Upper lobe of left lung (tissue), 6 donors: ENCODE measurements around the gene NCAM2. TPM values are rescaled to one million over a fixed set of nuclear protein-coding genes. Genes with fewer than 3 reads are reported as not detected.

Source experiments
- ATAC-seq, 2 donors: fragments of 200-7000 bp; cut with Tn5 transposase; one replicate each; pipeline ENCODE4 v1.9.1; 2022; ENCODE audit warnings: mild to moderate bottlenecking in 2 of 2, moderate library complexity in 2 of 2; ENCODE audit not compliant: low FRiP score in 2 of 2
- DNase-seq, 2 donors: peaks; one replicate each; pipeline ENCODE4 v3.0.0-alpha.2; 2019 to 2020
- H3K27ac ChIP-seq, 4 donors: fragments of 200-600 bp; sonication (generic); one replicate each; pipeline ENCODE4 v1.5.1; 2016 to 2019
- H3K27me3 ChIP-seq, 4 donors: fragments of 200-600 bp; sonication (generic); one replicate each; pipeline ENCODE4 v1.5.1; 2017 to 2019
- H3K36me3 ChIP-seq, 4 donors: fragments of 200-600 bp; sonication (generic); one replicate each; pipeline ENCODE4 v1.5.1; 2016 to 2019
- H3K4me1 ChIP-seq, 4 donors: fragments of 200-600 bp; sonication (generic); one replicate each; pipeline ENCODE4 v1.5.1; 2018 to 2019
- H3K4me3 ChIP-seq, 4 donors: fragments of 200-600 bp; sonication (generic); one replicate each; pipeline ENCODE4 v1.5.1; 2017 to 2019; ENCODE audit warnings: mild to moderate bottlenecking in 2 of 4, moderate library complexity in 1 of 4
- H3K9me3 ChIP-seq, 4 donors: fragments of 200-600 bp; sonication (generic); one replicate each; pipeline ENCODE4 v1.5.1; 2018 to 2019
- EP300 ChIP-seq, 4 donors: sonication (generic); formaldehyde crosslinking; IDR thresholded peaks; one replicate each; pipeline ENCODE4 v1.5.1; 2017; ENCODE audit warnings: antibody characterized with exemption in 4 of 4, control low read depth in 2 of 4
- POLR2A ChIP-seq, 4 donors: fragments of 450-650 bp; IDR thresholded peaks; one replicate each; pipeline ENCODE4 v1.5.1; 2016 to 2017; ENCODE audit warnings: antibody characterized with exemption in 4 of 4, mild to moderate bottlenecking in 2 of 4
- POLR2AphosphoS5 ChIP-seq, 2 donors: sonication (generic); formaldehyde crosslinking; IDR thresholded peaks; one replicate each; pipeline ENCODE4 v1.5.1; 2017; ENCODE audit warnings: antibody characterized with exemption in 2 of 2
- WGBS, 2 donors: methylation state at CpG; one replicate each; pipeline ENCODE4 v1.1.5; 2017 to 2018; 5-methylcytosine and 5-hydroxymethylcytosine counted together
- total RNA-seq, 6 donors: library from RNA; depleted of rRNA in 4 of 6; stranded (reverse); fragments of >200 nt in 4 of 6; gene quantifications; one replicate each; pipeline versions ENCODE4 v1.1.0 to v1.2.1, GENCODE V29; 2016 to 2021
- TF ChIP-seq, protein P1 (sequence below), 6 experiments: fragments of 450-650 bp in 4 of 6; fragments of 200-600 bp in 2 of 6; sonication (generic) in 2 of 6; IDR thresholded peaks; one replicate each; pipeline ENCODE4 v1.5.1; 2016 to 2019; ENCODE audit warnings: antibody characterized with exemption in 6 of 6
- donor health status: DM: no; HTN: no; CAD: no; lungs with moderate emphysema.
- donor health status: DM: no; HTN: yes; CAD: no; lungs with severe emphysema.

Gene NCAM2
- total RNA-seq, 6 donors from 2014 or later = 2.0 to 8.6 (median 2.9) TPM

DNA sequence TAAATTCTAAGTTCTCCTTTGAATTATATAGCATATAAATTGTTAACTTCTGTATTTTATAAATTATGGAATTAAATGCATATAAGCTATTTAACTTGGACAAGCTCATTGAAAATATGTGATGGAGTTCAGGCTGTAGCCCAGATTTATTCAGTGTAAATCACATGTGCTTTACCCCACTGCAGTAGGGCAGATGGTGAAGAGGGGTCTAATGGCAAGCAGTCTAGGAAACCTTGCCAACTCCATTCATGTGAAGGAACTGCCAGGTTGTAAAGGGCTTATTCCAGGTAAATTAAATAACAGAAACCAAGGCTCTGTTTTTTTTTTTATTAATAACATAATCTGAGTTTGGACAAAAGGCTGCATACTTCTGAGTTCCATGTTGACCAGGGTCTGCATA, 243.2 kb downstream of the NCAM2 start:
- no peak for ATAC-seq
- DNase-seq = no peak
- H3K36me3 ChIP-seq = no peaks in the 10 kb centered on the region
- no peak overlapping the region for H3K27ac ChIP-seq
- no peaks in the 10 kb centered on the region for H3K9me3 ChIP-seq
- no peaks in the 10 kb centered on the region for H3K4me1 ChIP-seq
- H3K27me3 ChIP-seq = no peaks in the 10 kb centered on the region
- TF ChIP-seq POLR2A (IDR thresholded peaks at IDR 0.05) = no peak
- TF ChIP-seq EP300 (IDR thresholded peaks at IDR 0.05) = no peak
- no peak for TF ChIP-seq POLR2AphosphoS5 (IDR thresholded peaks at IDR 0.05)
- TF ChIP-seq, protein P1, sequence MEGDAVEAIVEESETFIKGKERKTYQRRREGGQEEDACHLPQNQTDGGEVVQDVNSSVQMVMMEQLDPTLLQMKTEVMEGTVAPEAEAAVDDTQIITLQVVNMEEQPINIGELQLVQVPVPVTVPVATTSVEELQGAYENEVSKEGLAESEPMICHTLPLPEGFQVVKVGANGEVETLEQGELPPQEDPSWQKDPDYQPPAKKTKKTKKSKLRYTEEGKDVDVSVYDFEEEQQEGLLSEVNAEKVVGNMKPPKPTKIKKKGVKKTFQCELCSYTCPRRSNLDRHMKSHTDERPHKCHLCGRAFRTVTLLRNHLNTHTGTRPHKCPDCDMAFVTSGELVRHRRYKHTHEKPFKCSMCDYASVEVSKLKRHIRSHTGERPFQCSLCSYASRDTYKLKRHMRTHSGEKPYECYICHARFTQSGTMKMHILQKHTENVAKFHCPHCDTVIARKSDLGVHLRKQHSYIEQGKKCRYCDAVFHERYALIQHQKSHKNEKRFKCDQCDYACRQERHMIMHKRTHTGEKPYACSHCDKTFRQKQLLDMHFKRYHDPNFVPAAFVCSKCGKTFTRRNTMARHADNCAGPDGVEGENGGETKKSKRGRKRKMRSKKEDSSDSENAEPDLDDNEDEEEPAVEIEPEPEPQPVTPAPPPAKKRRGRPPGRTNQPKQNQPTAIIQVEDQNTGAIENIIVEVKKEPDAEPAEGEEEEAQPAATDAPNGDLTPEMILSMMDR (IDR thresholded peaks at IDR 0.05) = no peak
- no peak overlapping the region for H3K4me3 ChIP-seq

DNA sequence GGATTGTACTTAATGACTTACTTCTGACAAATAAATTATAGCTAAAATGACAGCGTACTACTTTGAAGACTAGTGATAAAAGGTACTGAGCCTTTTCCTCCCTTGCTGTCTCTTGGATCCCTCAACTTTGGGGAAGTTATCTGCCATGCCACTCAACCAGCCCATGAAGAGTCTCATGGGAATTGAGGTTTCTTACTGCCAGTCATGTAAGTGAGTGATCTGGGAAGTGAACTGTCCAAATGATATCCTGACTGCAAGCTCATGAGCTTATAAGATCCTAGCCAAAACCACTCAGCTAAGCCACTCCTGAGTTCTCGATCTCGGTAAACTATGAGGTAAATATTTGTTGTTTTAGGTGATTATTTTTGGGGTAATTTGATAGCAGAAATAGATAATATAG, 247.8 kb downstream of the NCAM2 start:
- Histone ChIP-seq H3K4me3 (no peak overlapping the region), H3K4me1 (no peaks in the 10 kb centered on the region), H3K36me3 (no peaks in the 10 kb centered on the region), H3K27ac (no peak overlapping the region), H3K9me3 (no peaks in the 10 kb centered on the region), H3K27me3 (no peaks in the 10 kb centered on the region)
- WGBS, 2 donors = 87 to 94% methylated on average over 3 of the region's 3 CpGs
- TF ChIP-seq POLR2A (IDR thresholded peaks at IDR 0.05) (no peak), POLR2AphosphoS5 (IDR thresholded peaks at IDR 0.05) (no peak), EP300 (IDR thresholded peaks at IDR 0.05) (no peak)
- TF ChIP-seq, protein P1 (IDR thresholded peaks at IDR 0.05) = no peak
- DNase-seq = no peak
- no peak for ATAC-seq

DNA sequence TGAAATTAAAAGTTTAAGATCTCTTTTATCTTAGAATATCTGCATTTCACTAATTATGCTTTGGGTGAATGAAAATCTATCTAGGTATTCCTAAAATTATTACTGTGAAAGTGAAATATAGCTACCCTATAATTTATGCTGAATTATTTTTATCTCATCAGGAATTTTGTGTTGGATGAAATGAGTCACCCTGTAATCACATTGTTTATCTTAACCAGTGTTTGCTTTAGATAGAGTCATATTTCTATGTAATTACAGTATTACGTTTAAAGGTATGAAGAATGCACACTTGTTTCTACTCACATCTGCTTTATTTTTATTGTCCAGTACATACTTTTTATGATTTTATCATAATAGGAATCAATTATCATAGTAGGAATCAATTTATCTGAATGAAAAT, 249.2 kb downstream of the NCAM2 start:
- ATAC-seq = no peak
- DNase-seq = no peak
- H3K27me3 ChIP-seq = no peaks in the 10 kb centered on the region
- WGBS, 2 donors = 37 to 42% methylated on average over 1 of the region's 1 CpG
- no peak overlapping the region for H3K27ac ChIP-seq
- H3K4me1 ChIP-seq = no peaks in the 10 kb centered on the region
- H3K9me3 ChIP-seq = no peaks in the 10 kb centered on the region
- TF ChIP-seq EP300 (IDR thresholded peaks at IDR 0.05) (no peak), POLR2A (IDR thresholded peaks at IDR 0.05) (no peak), POLR2AphosphoS5 (IDR thresholded peaks at IDR 0.05) (no peak)
- TF ChIP-seq, protein P1 (IDR thresholded peaks at IDR 0.05) = no peak
- H3K36me3 ChIP-seq = no peaks in the 10 kb centered on the region
- no peak overlapping the region for H3K4me3 ChIP-seq

DNA sequence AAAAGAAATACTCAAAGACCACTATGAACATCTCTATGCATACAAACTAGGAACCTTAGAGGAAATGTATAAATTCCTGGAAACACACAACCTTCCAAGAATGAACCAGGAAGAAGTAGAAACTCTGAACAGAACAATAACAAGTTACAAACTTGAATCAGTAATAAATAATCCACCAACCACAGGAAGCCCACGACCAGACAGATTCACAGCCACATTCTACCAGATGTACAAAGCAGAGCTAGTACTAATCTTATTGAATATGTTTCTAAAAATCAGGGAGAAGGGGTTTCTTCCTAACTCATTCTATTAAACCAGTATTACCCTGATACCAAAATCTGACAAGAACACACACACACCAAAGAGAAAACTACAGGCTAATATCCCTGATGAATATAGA, 263.8 kb downstream of the NCAM2 start:
- no peak overlapping the region for H3K27ac ChIP-seq
- ATAC-seq (no peak), DNase-seq (no peak)
- H3K36me3 ChIP-seq = no peaks in the 10 kb centered on the region
- H3K4me3 ChIP-seq = no peak overlapping the region
- H3K4me1 ChIP-seq = no peaks in the 10 kb centered on the region
- no peak for TF ChIP-seq POLR2A (IDR thresholded peaks at IDR 0.05)
- TF ChIP-seq, protein P1 (IDR thresholded peaks at IDR 0.05) = no peak
- TF ChIP-seq EP300 (IDR thresholded peaks at IDR 0.05) = no peak
- no peak for TF ChIP-seq POLR2AphosphoS5 (IDR thresholded peaks at IDR 0.05)
- WGBS, 2 donors = 24 to 41% methylated on average over 1 of the region's 1 CpG
- no peaks in the 10 kb centered on the region for H3K9me3 ChIP-seq
- H3K27me3 ChIP-seq = no peaks in the 10 kb centered on the region

DNA sequence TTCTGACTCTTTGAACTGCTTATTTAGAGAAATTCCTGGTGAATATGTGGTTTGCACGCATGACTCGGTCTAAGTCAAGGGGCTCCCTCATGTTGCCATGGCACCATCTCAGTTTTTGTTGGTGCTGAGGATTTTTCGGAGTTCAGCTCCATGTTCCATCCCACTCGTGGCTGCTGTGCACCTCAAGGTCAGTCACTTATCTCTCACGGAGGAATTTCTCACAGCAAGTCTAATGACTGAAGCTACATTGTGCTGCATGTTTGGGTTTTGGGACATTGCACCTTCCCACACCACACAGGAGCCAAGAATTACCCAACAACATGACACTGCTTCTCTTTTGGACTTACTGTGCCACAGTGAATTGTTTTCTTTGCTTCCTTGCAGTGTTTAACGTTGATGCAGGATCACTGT, 269.9 kb downstream of the NCAM2 start:
- H3K27me3 ChIP-seq = no peaks in the 10 kb centered on the region
- H3K27ac ChIP-seq = no peak overlapping the region
- no peak overlapping the region for H3K4me3 ChIP-seq
- no peak for DNase-seq
- 80 to 81% methylated on average over 6 of the region's 6 CpGs for WGBS, 2 donors
- ATAC-seq = no peak
- no peaks in the 10 kb centered on the region for H3K36me3 ChIP-seq
- H3K4me1 ChIP-seq = no peaks in the 10 kb centered on the region
- no peaks in the 10 kb centered on the region for H3K9me3 ChIP-seq
- TF ChIP-seq, protein P1 (IDR thresholded peaks at IDR 0.05) = no peak
- TF ChIP-seq EP300 (IDR thresholded peaks at IDR 0.05) (no peak), POLR2AphosphoS5 (IDR thresholded peaks at IDR 0.05) (no peak), POLR2A (IDR thresholded peaks at IDR 0.05) (no peak)
